NB4 (cell line): Measurements from ENCODE around the gene KDM6A.

Source experiments
- MYC ChIP-seq: IDR thresholded peaks from 2 replicates; pipeline ENCODE4 v1.6.1; 2011; ENCODE audit warnings: low read depth, low read length
- POLR2A ChIP-seq: IDR thresholded peaks from 2 replicates; pipeline ENCODE4 v1.6.1; 2011; ENCODE audit warnings: mild to moderate bottlenecking; ENCODE audit not compliant: insufficient read length; ENCODE audit errors: extremely low read depth
- TF ChIP-seq, protein P1 (sequence below): IDR thresholded peaks from one replicate; pipeline ENCODE4 v1.5.1; 2012; ENCODE audit warnings: low read depth, low read length
- TF ChIP-seq, protein P2 (sequence below): IDR thresholded peaks from 2 replicates; pipeline ENCODE4 v1.6.1; 2011; ENCODE audit warnings: low read depth, low read length

- TF ChIP-seq, protein P1, sequence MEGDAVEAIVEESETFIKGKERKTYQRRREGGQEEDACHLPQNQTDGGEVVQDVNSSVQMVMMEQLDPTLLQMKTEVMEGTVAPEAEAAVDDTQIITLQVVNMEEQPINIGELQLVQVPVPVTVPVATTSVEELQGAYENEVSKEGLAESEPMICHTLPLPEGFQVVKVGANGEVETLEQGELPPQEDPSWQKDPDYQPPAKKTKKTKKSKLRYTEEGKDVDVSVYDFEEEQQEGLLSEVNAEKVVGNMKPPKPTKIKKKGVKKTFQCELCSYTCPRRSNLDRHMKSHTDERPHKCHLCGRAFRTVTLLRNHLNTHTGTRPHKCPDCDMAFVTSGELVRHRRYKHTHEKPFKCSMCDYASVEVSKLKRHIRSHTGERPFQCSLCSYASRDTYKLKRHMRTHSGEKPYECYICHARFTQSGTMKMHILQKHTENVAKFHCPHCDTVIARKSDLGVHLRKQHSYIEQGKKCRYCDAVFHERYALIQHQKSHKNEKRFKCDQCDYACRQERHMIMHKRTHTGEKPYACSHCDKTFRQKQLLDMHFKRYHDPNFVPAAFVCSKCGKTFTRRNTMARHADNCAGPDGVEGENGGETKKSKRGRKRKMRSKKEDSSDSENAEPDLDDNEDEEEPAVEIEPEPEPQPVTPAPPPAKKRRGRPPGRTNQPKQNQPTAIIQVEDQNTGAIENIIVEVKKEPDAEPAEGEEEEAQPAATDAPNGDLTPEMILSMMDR = no peak
- TF ChIP-seq, protein P2, sequence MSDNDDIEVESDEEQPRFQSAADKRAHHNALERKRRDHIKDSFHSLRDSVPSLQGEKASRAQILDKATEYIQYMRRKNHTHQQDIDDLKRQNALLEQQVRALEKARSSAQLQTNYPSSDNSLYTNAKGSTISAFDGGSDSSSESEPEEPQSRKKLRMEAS = no peak
- no peak for TF ChIP-seq POLR2A
- no peak for TF ChIP-seq MYC
Measured at GRCh38 chrX:44980883-44981282, 107.9 kb downstream of the KDM6A start.
